Stimulated activated CD4-positive, alpha-beta T cell treated with anti-CD3 and anti-CD28 coated beads, Interleukin-1b, Interleukin-23, amount 100 ng/mL, for 1 hour (primary cell): ENCODE data around the gene GATA2.

Experiments used
- DNase-seq, 2 donors: peaks; one replicate each; pipeline ENCODE4 v3.0.0-alpha.2; 2020; ENCODE audit warnings: low read depth in 2 of 2

Gene GATA2

DNA sequence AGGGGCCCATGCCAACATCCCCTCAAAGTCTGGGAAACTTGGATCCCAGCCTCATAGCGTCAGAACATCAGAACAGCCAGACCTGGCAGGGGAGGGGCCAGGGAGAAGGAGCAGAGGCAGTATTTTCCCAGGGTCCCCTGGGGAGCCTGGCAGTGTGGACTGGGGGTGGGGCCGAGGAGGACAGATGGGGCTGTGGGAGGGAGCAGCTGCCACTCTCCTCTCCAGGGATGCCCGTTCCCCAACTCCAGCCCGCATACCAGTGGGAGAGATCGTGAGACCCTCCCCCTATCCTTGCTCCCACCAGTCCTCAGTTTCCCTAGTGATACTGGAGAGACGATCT is 19.9 kb downstream of the GATA2 start:
- no peak for DNase-seq

DNA sequence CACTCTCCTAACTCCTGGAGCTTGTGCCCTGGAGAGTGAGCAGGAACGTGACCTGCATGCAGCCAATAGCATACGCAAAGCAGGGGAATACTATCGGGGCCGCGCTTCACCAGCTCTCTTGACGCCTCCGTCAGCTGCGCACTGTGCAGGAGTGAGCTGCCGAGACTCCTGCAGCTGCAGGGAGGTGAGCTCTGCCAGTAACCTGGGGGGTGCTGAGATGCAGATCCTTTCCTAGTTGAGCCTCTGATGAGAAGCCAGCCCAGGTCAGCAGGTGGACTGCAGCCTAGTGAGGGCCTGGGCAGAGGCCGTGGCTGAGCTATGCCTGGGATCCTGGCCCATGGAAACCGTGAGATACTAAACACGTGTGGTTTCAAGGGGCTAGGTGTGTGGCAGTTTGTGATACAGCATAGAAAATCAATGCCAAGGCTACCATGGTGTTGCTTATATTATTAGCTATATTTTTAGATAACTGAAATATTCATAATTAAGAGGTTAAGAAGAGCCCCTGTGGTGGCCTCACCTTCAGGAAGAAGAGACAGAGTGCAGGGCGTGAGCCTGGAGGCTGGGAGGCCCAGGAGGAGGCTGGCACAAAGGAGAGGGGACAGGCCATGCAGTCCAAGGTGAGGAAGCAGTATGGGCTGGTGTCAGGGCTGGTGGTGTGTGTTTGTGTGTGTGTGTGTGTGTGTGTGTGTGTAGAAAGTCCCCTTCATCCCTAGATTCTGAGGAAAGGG is 20.4 kb downstream of the GATA2 start:
- DNase-seq = no peak

- DNase-seq = no peak
These were observed 21.3 kb downstream of the GATA2 start for GRCh38 chr3:128471720-128472119.

DNA sequence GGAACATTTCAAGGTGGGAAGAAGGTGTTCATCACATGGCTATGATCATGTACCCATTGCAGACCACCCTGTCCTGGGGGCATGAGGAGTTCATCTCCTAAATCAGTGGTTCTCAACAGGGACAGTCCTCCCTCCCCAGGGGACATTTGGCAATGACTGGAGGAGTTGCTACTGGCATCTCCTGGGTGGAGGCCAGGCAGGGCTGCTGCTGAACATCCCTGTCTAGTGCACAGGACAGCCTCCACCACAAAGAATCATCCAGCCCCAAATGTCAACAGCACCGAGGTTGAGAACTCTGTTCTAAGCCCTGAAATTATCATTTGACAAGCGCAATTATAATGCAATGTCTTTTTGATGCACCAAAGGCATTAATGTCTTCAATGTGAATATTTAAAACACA is 21.9 kb downstream of the GATA2 start:
- DNase-seq = no peak

DNA sequence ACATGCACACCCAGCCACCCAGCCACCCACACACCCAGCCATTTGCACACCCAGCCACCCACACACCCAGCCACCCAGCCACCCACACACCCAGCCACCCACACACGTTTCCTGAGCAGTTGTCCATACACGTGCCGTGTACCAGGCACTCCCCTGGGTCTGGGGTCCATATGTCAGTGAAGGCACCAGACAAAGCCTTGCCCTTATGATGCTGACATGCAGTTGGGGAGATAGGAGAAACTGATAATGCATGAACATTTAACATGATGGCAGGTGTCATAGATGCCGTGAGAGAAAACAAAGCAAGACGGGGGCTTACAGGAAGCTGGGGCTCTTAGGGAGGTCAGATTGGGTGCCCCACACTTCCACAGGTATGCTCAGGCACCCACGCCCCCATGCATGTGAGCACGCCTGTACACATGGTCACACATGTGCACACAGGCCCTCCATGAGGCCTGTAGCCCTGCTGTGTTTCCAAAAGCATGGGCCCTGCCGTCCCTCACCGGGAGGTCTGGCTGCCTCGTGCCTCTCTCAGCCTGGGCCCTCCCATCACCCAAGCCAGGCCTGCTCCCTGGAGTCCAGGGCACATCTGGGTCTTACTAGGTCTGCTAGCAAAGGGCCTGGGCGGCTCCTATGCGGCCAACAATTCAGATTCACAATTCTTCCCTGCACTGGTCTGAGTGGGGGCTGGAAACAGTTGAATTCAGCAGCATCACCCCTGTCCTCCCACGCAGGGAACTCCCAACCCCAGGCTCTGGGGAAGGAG is 22.7 kb downstream of the GATA2 start:
- DNase-seq = no peak

DNA sequence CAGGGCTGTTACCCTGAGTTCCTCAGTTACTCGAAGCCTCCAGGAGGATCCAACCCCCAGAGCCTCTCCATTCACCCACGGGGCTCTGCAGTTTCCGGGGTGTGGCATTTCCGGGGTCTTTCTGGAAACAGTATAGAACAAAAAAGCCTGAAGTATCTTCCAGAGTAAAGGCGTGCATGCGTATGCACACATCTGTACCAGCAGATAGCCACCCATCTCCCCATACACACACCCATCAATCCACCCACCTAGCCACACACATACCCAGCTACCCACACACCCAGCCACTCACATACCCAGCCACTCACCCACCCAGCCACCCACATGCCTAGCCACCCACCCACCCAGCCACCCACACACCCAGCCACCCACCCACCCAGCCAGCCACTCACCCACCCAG is 23.4 kb downstream of the GATA2 start:
- DNase-seq = no peak

DNA sequence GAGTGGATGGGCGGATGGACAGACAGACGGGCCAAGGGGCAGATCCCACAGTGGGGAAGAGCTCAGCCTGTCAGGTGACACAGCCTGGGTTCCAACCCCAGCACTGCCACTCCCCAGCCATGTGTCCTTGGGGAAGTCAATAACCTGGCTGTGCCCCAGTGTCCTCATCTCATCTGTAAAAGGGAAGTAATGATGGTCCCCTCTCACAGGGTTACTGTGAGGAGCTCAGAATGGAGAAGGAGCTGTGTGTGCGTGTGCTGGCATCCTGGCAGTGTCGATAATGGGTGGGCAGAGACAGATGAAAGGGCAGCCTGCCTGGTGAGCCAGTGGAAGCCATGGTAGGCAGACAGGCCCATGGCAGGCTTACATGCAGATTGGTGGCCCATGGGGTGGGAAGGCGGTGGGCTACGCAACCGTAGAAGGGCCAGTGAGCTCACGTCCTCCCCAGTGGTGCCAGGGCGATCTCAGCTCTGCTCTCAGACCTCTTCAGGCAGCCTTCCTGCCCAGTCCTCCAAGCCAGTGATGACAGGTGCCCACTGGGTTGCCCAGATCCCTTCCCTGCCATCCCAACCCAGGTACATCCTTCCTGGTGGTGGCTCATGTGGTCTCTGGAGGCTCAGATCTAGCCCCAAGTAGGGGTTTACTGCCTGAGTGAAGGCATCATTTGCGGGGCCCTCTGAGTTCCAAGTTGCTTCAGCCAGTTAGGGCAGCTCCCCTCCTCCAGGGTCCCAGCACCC is 24.0 kb downstream of the GATA2 start:
- DNase-seq = no peak

DNA sequence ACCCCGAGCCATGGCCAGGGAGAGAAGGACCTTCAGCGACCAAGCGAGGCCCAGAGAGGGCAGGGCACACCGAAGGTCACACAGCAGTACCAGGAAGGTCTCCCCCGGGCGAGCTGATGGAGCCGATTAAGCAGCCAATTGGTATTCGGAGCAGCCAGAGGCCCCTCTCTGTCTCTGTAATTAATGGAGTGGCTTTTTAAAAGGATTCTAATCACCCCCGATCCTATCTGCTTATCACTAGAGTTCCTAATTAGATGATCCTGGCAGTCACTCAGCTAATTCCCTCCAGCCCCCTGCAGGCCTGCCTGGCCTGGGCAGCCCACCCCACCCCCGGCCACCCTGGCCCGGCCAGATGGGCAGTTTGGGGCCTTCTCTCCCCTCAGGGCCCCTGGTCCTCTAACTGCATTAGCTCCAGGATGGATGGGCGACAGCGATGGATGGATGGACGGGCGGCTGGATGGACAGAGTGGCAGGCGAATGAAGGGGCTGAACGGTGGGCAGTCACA is 24.7 kb downstream of the GATA2 start:
- DNase-seq = no peak

DNA sequence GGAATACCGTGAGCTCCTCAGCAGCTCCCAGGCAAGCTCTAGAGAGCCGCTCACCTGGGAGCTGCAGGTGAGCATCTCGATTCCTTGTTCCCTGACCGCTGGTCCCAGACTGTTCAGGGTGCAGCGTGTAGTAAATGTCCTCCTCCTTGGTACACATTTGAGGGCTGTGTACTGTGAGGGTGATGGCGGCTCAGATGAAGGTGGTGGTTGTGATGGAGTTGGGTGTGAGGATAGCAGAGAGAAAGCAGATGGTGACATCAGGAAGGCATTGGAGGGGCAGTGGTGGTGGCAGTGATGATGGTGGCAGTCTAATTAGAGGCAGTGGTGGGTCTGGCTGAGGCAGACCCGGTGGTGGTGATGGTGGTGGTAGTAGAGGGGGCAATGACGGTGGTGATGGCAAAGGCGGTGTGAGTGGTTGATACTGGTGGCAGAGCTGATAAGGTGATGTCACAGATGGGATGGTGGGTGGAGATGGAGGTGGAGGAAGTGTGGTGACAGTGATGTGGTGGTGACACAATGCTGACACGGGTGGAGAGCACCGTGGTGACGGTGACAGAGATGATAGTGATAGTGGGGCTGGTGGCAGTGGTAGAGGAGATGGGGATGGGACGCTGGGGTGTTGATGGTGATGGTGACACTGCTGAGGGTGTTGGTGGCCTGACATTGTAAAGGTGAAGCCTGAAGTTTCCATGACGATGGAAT is 26.0 kb downstream of the GATA2 start, which contains the start of gene DNAJB8:
DNAJB8 (minus strand) TSS at position 51 of the 702 bp plus-strand sequence. CDS start 3,645 bp downstream, outside the sequence.
- DNase-seq = no peak

- no peak for DNase-seq
These were observed 28.3 kb downstream of the GATA2 start for GRCh38 chr3:128464702-128465101.

DNA sequence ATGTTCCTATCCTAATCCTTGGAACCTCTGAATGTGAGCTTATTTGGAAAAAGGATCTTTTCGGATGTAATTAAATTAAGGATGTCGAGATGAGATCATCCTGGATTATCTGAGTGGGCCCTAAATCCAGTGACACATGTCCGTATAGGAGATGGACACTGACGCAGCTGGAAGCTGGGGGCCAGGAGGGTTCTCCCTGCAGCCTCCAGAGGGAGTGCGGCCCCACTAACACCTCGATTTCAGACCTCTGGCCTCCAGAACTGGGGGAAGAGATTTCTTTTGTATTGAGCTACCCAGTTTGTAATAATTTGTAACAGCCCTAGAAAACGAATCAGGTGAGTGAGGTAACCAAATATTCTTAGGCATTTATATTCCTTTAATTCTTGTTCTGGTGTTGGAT is 28.8 kb downstream of the GATA2 start:
- no peak for DNase-seq

DNA sequence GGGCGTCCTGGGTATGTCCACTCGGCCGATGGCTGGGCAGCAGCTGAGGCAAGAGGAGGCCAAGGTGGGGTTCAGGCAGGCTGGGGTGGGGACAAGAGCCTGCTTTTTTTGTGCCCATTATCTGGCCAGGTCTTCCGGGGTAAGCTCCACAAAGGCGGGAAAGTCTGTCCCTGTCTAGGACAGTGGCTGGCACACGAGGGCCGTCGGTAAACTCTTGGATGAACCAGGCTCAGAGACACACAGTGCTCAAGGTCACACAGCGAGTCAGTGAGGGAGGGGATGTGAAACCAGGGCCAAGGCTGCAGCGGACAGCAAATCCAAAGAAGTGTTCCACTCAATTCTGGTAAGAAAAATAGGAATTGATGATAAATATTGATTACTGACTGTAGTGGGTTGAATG is 29.2 kb downstream of the GATA2 start:
- no peak for DNase-seq

- DNase-seq = no peak
These were observed 29.6 kb downstream of the GATA2 start for GRCh38 chr3:128463354-128463753.

GRCh38 chr3:128462931-128463330 is 30.1 kb downstream of the GATA2 start:
- DNase-seq = no peak

DNA sequence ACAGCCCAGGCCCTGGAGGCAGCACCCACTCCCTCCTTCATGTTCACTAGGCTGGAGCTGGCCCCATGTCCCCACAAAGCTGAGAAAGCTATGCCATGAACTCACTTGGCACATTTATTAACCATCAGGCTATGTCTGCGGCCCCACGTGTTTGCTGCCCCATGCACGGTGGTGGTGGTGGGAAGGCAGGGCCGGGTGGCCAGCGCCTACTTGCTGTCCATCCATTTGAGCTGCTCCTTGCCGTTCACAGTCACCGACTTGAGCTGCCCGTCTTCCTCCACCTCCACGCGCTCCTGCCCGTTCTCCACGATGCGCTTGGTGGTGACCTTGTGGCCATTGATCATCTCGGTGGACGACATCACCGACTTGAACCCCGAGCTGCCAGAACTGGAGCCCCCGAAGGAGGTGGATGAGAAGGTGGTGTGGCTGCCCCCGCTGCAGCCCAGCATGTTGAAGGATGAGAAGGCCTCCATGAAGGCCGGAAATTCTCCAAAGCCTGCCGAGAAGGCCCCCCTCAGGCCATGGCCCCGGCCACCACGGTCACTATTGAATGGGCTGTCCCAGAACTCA is 30.6 kb downstream of the GATA2 start:
- no peak for DNase-seq

DNA sequence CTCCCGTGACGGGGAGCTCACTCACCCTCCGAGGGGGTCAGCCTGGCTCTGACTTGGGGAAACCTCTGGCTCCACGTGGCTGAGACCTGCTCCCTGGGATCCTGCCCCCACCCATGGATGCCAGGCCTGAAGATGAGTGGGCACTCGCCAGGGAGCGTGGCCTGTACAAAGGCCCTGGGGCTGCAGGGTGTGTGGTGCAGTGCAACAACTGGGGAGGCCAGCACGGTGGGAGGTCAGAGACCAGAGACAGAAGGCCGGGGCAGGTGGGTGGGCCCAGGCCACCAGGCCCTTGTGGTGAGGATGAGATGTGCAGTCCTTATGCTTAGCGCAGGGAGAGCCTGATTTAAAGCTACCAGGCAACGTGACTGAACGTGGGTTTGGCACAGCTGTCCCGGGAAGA is 31.3 kb downstream of the GATA2 start:
- DNase-seq = no peak

GRCh38 chr3:128459461-128459820 is 33.6 kb downstream of the GATA2 start:
- DNase-seq = no peak

GRCh38 chr3:128458746-128459460 is 34.1 kb downstream of the GATA2 start:
- no peak for DNase-seq

GRCh38 chr3:128457937-128458336 is 35.1 kb downstream of the GATA2 start:
- DNase-seq = no peak

DNA sequence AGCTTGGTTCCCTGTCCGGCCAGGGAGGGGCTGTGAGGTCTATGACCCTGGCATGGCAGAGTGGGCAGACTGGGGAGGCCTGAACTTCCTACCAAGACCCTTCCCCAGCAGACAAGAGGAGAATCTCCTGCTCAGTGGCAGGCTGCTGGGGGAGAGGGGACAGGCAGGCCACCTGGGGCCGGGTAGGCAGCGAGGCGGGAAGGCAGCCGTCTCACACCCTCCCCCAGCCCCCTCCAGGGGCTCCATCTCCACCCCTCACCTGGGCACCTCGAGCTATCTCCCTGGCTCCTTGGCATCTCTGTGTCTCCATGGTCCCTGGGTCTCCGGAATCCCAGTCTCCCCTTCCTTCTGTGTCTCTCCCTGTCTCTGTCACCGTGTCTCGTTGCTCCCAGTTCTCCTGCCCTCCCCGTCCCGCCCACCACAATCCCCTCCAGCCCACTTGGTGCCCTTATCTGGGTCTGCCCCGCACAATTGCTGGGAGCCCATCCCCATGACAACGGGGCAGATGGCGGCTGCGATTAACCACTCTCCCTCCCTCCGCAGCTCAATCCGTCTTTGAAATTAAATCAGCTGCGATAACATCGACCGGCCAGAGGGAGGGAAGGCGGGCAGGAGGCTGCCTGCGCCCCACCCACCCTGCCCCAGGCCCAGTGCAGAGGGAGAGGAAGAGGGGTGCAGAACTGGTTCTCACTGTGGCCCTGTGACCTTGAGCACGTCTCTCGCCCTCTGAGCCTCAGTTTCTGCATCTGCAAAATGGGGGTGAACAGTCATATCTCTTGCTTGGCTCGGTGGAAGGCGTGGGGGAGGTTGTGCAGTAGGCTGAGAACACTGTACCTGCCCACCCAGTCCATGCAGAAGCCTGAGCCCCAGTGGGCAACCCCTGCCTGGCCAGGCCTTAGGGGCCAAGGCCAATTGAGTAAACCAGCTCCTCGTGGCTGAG is 36.0 kb downstream of the GATA2 start:
- DNase-seq = no peak
